HG02970 (cell line): Measurements from ENCODE around the gene SLC6A1.

Experiments used
- ATAC-seq: cut with Tn5 transposase; IDR thresholded peaks from one replicate; pipeline ENCODE4 v1.9.1; 2021; ENCODE audit warnings: mild to moderate bottlenecking, moderate library complexity, moderate number of reproducible peaks; ENCODE audit not compliant: unreplicated experiment, low FRiP score

SLC6A1 gene

GRCh38 chr3:11088066-11088465 lies 95.5 kb downstream of the SLC6A1 start:
- no peak for ATAC-seq

- no peak for ATAC-seq
Observed at GRCh38 chr3:11088831-11089230, 96.3 kb downstream of the SLC6A1 start.
